ENCODE measurements around the gene SLC6A2. TPM values are rescaled to one million over a fixed set of nuclear protein-coding genes. Genes with fewer than 3 reads are reported as not detected.

The SLC6A2 gene
- total RNA-seq, 1 donor from 2014 or later, result 0.26 TPM

GRCh38 chr16:55700961-55701360 lies 45.2 kb downstream of the SLC6A2 start:
- Histone ChIP-seq H3K27me3 (ENCODE audit: control insufficient read depth, insufficient read depth, low read length) (no peaks in the 10 kb centered on the region), H3K36me3 (ENCODE audit: control insufficient read depth, insufficient read depth, low read length) (no peaks in the 10 kb centered on the region), H3K4me3 (ENCODE audit: low read depth, low read length) (no peak overlapping the region)
- TF ChIP-seq CTCF (IDR thresholded peaks at IDR 0.05; ENCODE audit: insufficient read depth, low read length, severe bottlenecking), result no peak
- FAIRE-seq (no peak), DNase-seq (ENCODE audit: low read depth) (peak; percentile 41)

DNA sequence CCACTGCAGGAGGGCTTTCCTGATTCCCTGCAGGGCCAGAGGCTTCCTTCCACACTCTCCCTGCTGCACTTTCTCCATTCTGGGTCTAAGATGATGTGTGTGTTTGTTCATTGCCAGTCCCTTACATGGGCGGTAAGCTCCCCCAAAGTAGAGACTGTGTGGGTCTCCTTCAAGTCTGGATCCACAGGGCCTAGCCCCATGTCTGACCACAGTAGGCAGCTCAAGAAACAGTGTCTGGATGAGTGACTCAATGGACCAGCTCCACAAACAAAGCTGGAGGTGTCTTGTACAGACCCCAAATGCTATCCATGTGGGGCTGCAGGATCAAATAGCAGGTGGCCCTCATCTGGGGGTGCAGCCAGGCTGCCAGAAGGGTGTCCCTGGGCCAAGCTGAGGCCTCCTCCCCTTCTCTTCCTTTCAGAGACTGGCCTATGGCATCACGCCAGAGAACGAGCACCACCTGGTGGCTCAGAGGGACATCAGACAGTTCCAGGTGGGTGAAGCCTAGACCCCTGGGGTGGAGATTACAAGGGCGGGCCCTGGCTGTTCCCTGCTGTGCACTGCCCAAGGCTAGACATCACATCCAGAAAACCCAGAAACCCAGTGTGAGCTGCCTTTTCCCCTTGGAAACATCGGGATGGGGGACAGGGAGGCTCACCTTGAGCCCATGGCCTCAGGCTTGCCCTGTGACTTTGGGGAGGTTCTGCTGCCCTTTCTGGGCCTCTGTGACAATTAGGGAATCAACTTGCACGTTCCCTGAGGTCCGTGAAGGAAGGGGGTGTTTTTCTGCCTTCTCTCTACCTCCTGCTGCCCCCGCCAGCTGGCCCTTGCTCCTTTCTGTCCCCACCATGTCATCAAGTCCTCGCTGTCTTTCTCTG lies 45.9 kb downstream of the SLC6A2 start:
- peak; percentile 75 for FAIRE-seq
- peak; percentile 81 for TF ChIP-seq CTCF (IDR thresholded peaks at IDR 0.05; ENCODE audit: insufficient read depth, low read length, severe bottlenecking)
- Histone ChIP-seq H3K27me3 (ENCODE audit: control insufficient read depth, insufficient read depth, low read length) (no peaks in the 10 kb centered on the region), H3K36me3 (ENCODE audit: control insufficient read depth, insufficient read depth, low read length) (no peaks in the 10 kb centered on the region), H3K4me3 (ENCODE audit: low read depth, low read length) (no peak overlapping the region)
- DNase-seq (ENCODE audit: low read depth), result peak; percentile 39

DNA sequence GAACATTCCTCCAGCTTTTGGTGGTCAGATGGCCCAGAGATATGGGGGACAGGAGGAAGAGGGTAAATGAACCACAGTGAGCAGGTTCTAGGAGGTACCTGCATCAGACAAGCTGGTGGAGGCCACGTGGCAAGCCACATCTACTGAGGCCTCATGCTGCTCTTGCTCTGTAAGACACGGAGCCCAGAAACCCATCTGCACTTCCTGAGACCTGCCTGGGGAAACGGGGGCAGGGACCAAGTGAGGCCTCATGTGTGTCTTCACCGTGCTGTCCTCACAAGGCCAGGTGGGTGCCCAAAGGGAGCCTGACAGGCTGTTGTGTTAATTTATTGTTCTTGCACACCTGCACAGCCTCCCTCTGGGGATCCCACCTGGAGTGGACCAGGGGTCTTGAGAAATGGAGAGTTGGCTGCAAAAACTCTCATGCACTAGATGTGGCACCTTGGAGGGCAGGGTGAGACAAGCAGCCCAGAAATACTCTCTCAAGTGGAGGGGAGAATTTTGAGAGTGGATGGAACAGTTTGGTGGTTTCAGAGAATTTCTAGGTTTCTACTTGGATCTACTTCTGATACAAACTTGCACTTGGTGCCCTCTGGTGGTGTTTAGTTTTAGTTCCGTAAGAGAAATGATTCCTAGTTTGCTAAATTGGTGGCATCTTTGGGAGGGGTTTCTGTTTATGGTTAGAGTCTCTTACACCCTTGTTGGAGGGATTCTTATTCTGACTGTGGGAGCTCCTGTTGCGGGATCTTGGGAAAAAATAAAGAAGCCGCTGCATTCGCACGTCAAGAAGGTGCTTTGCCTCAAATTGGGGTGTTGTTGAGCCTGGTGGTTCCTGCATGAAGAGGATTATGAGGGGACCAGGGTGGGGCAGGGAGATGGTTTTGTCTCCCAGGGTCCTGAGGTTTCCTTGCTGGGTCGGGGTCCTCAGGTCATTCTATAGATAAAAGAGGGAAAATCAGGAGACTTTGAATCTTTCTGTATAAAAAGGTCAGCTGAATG lies 47.5 kb downstream of the SLC6A2 start:
- no peak for FAIRE-seq
- peak; percentile 60 for DNase-seq (ENCODE audit: low read depth)

DNA sequence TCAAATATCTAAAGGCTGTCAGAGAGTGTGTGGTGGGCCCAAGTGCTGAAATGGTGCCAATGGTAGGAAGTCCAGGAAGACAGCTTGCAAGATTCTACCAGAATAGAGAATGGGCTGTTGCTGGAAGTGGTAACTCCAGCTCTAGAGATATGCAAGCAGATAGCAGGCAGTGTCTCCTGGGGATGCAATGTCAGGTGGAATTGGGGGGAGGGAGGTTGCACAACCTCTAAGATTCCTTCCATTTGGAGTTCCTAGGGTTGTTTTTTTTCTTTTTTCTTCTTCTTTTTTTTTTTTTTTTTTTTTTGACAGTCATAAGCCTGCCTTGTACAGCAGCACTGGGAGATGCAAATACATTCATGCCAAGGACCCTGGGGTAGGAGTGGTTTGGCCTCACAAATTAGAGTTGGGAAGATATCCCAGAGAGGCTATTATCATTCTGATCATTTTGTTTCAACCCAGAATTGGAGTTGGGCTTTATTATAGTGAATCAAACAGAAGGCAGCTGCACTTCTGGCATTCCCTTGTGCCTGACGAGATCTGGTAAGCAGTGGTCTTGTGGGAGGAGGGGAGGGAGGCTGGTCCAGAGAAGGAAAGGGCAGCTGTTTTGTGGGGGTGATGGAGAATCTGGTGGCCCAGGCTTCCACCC lies 51.1 kb downstream of the SLC6A2 start:
- no peaks in the 10 kb centered on the region for H3K36me3 ChIP-seq (ENCODE audit: control insufficient read depth, insufficient read depth, low read length)
- FAIRE-seq, result no peak
- no peak for TF ChIP-seq CTCF (IDR thresholded peaks at IDR 0.05; ENCODE audit: insufficient read depth, low read length, severe bottlenecking)
- H3K27me3 ChIP-seq (ENCODE audit: control insufficient read depth, insufficient read depth, low read length), result no peaks in the 10 kb centered on the region
- H3K4me3 ChIP-seq (ENCODE audit: low read depth, low read length), result no peak overlapping the region
- no peak for DNase-seq (ENCODE audit: low read depth)

More for the DNA sequence above, 47.5 kb downstream of the SLC6A2 start:
- no peaks in the 10 kb centered on the region for H3K36me3 ChIP-seq (ENCODE audit: control insufficient read depth, insufficient read depth, low read length)
- no peak overlapping the region for H3K4me3 ChIP-seq (ENCODE audit: low read depth, low read length)
- no peaks in the 10 kb centered on the region for H3K27me3 ChIP-seq (ENCODE audit: control insufficient read depth, insufficient read depth, low read length)
- TF ChIP-seq CTCF (IDR thresholded peaks at IDR 0.05; ENCODE audit: insufficient read depth, low read length, severe bottlenecking), result peak; percentile 48

- no peak for DNase-seq (ENCODE audit: low read depth)
- no peak for TF ChIP-seq CTCF (IDR thresholded peaks at IDR 0.05; ENCODE audit: insufficient read depth, low read length, severe bottlenecking)
- FAIRE-seq, result no peak
- H3K36me3 ChIP-seq (ENCODE audit: control insufficient read depth, insufficient read depth, low read length), result no peaks in the 10 kb centered on the region
- H3K4me3 ChIP-seq (ENCODE audit: low read depth, low read length), result no peak overlapping the region
- no peaks in the 10 kb centered on the region for H3K27me3 ChIP-seq (ENCODE audit: control insufficient read depth, insufficient read depth, low read length)
Observed at GRCh38 chr16:55709801-55710200, 54.0 kb downstream of the SLC6A2 start.
